ENCODE results near the gene CRYGN.

DNA sequence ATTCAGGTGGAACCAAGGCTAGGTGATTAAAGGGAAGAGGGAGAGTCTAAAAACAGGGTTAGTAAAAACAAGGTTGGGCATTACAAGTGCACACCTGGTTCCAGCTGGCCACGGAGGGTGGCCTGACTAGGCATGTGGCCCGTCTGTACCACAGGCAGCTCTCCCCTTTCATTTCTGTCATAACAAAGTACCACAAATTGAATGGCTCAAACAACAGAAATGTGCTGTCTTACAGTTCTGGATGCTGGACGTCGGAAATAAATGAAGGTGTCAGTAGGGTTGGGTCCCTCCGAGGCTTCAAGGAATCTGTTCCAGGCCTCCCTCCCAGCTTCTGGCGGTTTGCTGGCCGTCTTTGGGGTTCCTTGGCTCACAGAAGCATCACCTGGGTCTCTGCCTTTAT lies 16.7 kb downstream of the CRYGN start:
- no peak for TF ChIP-seq POLR2A (IDR thresholded peaks at IDR 0.05)
- TF ChIP-seq, protein P1, sequence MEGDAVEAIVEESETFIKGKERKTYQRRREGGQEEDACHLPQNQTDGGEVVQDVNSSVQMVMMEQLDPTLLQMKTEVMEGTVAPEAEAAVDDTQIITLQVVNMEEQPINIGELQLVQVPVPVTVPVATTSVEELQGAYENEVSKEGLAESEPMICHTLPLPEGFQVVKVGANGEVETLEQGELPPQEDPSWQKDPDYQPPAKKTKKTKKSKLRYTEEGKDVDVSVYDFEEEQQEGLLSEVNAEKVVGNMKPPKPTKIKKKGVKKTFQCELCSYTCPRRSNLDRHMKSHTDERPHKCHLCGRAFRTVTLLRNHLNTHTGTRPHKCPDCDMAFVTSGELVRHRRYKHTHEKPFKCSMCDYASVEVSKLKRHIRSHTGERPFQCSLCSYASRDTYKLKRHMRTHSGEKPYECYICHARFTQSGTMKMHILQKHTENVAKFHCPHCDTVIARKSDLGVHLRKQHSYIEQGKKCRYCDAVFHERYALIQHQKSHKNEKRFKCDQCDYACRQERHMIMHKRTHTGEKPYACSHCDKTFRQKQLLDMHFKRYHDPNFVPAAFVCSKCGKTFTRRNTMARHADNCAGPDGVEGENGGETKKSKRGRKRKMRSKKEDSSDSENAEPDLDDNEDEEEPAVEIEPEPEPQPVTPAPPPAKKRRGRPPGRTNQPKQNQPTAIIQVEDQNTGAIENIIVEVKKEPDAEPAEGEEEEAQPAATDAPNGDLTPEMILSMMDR (IDR thresholded peaks at IDR 0.05): no peak
